Hepatocyte (in vitro differentiated cells): ENCODE results near the gene KIRREL3. TPM values are rescaled to one million over a fixed set of nuclear protein-coding genes. Genes with fewer than 3 reads are reported as not detected.

Experiments
- DNase-seq: peaks from one replicate; pipeline ENCODE4 v3.0.0-alpha.2; 2016; ENCODE audit warnings: low spot score
- H2AFZ ChIP-seq: fragments of 200-600 bp; sonication (generic); 2 replicates; pipeline ENCODE4 v1.6.0; 2016; ENCODE audit warnings: antibody characterized with exemption, mild to moderate bottlenecking
- H3K27ac ChIP-seq: fragments of 200-600 bp; sonication (generic); 2 replicates; pipeline ENCODE4 v1.5.1; 2016; ENCODE audit warnings: mild to moderate bottlenecking
- H3K27me3 ChIP-seq: fragments of 200-600 bp; sonication (generic); 2 replicates; pipeline ENCODE4 v1.6.1; 2016
- H3K36me3 ChIP-seq: fragments of 200-600 bp; sonication (generic); replicated peaks from 2 replicates; pipeline ENCODE4 v1.5.1; 2016; ENCODE audit warnings: low read depth; ENCODE audit not compliant: insufficient read depth
- H3K4me1 ChIP-seq: fragments of 200-600 bp; sonication (generic); 2 replicates; pipeline ENCODE4 v1.5.1; 2016; ENCODE audit warnings: mild to moderate bottlenecking, moderate library complexity; ENCODE audit not compliant: insufficient read depth
- H3K4me2 ChIP-seq: fragments of 200-600 bp; sonication (generic); 2 replicates; pipeline ENCODE4 v1.6.0; 2016
- H3K4me3 ChIP-seq: fragments of 200-600 bp; sonication (generic); 2 replicates; pipeline ENCODE4 v1.5.1; 2016; ENCODE audit warnings: mild to moderate bottlenecking
- H3K79me2 ChIP-seq: fragments of 200-600 bp; sonication (generic); 2 replicates; pipeline ENCODE4 v1.6.0; 2017; ENCODE audit warnings: mild to moderate bottlenecking
- H3K9me2 ChIP-seq: fragments of 200-600 bp; sonication (generic); replicated peaks from 2 replicates; pipeline ENCODE4 v1.6.0; 2017; ENCODE audit warnings: mild to moderate bottlenecking; ENCODE audit not compliant: insufficient read depth
- H3K9me3 ChIP-seq: fragments of 200-600 bp; sonication (generic); 2 replicates; pipeline ENCODE4 v1.5.1; 2016; ENCODE audit warnings: low read depth, mild to moderate bottlenecking
- H4K20me1 ChIP-seq: fragments of 200-600 bp; sonication (generic); 2 replicates; pipeline ENCODE4 v1.6.0; 2016; ENCODE audit warnings: mild to moderate bottlenecking; ENCODE audit not compliant: insufficient read depth, poor library complexity, severe bottlenecking
- CTCF ChIP-seq: fragments of 200-600 bp; sonication (generic); IDR thresholded peaks from 2 replicates; pipeline ENCODE4 v1.5.1; 2016; ENCODE audit warnings: antibody characterized with exemption, mild to moderate bottlenecking; ENCODE audit not compliant: poor library complexity
- EZH2 ChIP-seq: fragments of 200-600 bp; sonication (generic); IDR thresholded peaks from 2 replicates; pipeline ENCODE4 v1.6.1; 2016; ENCODE audit warnings: antibody characterized with exemption, mild to moderate bottlenecking, borderline replicate concordance
- EZH2phosphoT487 ChIP-seq: fragments of 200-600 bp; sonication (generic); IDR thresholded peaks from one replicate; pipeline ENCODE4 v1.6.1; 2018; ENCODE audit warnings: antibody characterized with exemption, mild to moderate bottlenecking, low read depth, moderate library complexity; ENCODE audit not compliant: unreplicated experiment, severe bottlenecking
- WGBS: methylation state at CpG from one replicate; pipeline ENCODE4 v1.1.6; 2016; ENCODE audit warnings: low lambda C conversion rate; ENCODE audit errors: missing lambda C conversion rate; 5-methylcytosine and 5-hydroxymethylcytosine counted together
- polyA plus RNA-seq: library from polyadenylated mRNA; unstranded; fragments of >200 nt; fragmentation: Nextera tagmentation; extraction: Ambion mirVana; gene quantifications from 2 replicates; pipeline ENCODE4 v1.2.1, GENCODE V29; 2016
- total RNA-seq: library from RNA; depleted of rRNA; stranded (reverse); fragments of >200 nt; gene quantifications from 2 replicates; pipeline ENCODE4 v1.2.3, GENCODE V29; 2014

The KIRREL3 gene
- total and polyA plus RNA-seq, 2 experiments from 2014 or later: 0.33 to 0.86 TPM

GRCh38 chr11:126999366-126999765 is 1.2 kb downstream of the KIRREL3 start:
- Histone ChIP-seq H3K79me2 (no peaks in the 10 kb centered on the region), H3K36me3 (no peaks in the 10 kb centered on the region), H3K9me3 (no peaks in the 10 kb centered on the region), H3K4me1 (peaks cover 7% of the 10 kb centered on the region), H3K4me3 (no peak overlapping the region), H2AFZ (no peak overlapping the region), H3K27me3 (peaks cover 98% of the 10 kb centered on the region), H3K27ac (no peak overlapping the region), H3K9me2 (no peaks in the 10 kb centered on the region), H4K20me1 (no peaks in the 10 kb centered on the region), H3K4me2 (no peak overlapping the region)
- no peak for DNase-seq
- no peak for TF ChIP-seq EZH2
- no peak for TF ChIP-seq CTCF
- TF ChIP-seq EZH2phosphoT487: no peak
- 74% methylated on average over 5 of the region's 5 CpGs for WGBS

DNA sequence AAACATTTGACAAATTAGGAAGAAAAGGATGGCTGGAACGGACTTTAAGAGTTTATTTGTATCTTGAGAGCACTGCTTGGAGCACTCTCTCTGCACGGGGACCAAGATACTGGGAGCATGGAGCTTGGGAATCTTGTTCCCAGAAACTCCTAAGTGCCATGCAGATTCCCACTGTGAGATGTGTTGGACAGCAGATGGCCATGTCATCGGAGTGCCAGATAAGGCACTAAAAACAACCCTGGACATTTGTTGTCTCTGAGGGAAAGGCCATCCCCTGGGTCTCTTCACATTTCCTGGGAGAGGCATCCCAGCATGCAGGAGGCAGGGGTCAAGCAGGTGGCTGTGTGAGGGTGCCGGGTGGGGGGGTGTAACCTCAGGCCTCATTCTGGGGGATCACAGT is 2.9 kb downstream of the KIRREL3 start:
- no peaks in the 10 kb centered on the region for H3K36me3 ChIP-seq
- H2AFZ ChIP-seq: no peak overlapping the region
- H4K20me1 ChIP-seq: no peaks in the 10 kb centered on the region
- H3K27ac ChIP-seq: no peak overlapping the region
- H3K79me2 ChIP-seq: no peaks in the 10 kb centered on the region
- 90% methylated on average over 4 of the region's 4 CpGs for WGBS
- no peaks in the 10 kb centered on the region for H3K4me1 ChIP-seq
- H3K4me3 ChIP-seq: no peak overlapping the region
- no peaks in the 10 kb centered on the region for H3K9me2 ChIP-seq
- TF ChIP-seq EZH2 (no peak), CTCF (no peak), EZH2phosphoT487 (no peak)
- DNase-seq: no peak
- peaks cover 94% of the 10 kb centered on the region for H3K27me3 ChIP-seq
- no peaks in the 10 kb centered on the region for H3K9me3 ChIP-seq
- H3K4me2 ChIP-seq: no peak overlapping the region

DNA sequence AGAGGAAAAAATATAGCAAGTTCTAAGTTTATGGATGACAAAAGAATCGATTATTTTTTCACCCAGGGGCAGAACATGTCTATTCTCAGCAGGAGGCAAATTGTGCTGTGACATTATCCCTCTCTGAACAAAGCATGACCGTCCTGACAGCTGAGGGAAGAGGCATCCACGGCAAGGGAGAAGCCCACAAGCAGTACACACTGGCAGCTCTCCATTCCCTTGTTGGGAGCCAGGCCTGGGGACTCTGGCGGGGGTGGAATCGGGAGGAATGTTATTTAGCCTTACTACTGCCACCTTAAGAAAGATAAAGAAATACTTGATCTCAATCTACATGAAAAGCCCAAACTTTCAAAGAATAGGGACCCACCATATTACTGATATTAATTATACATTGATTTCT is 3.4 kb downstream of the KIRREL3 start:
- no peak for DNase-seq
- H3K27me3 ChIP-seq: peaks cover 93% of the 10 kb centered on the region
- H3K9me3 ChIP-seq: no peaks in the 10 kb centered on the region
- no peak overlapping the region for H2AFZ ChIP-seq
- no peaks in the 10 kb centered on the region for H3K79me2 ChIP-seq
- H3K27ac ChIP-seq: no peak overlapping the region
- H4K20me1 ChIP-seq: no peaks in the 10 kb centered on the region
- H3K4me3 ChIP-seq: no peak overlapping the region
- no peak for TF ChIP-seq CTCF
- no peak for TF ChIP-seq EZH2
- no peak for TF ChIP-seq EZH2phosphoT487
- no peaks in the 10 kb centered on the region for H3K36me3 ChIP-seq
- H3K4me1 ChIP-seq: no peaks in the 10 kb centered on the region
- H3K9me2 ChIP-seq: no peaks in the 10 kb centered on the region
- no peak overlapping the region for H3K4me2 ChIP-seq
- WGBS: 57% methylated on average over 5 of the region's 5 CpGs

- H3K79me2 ChIP-seq: no peaks in the 10 kb centered on the region
- H3K4me2 ChIP-seq: no peak overlapping the region
- no peak for DNase-seq
- WGBS: 84% methylated on average over 4 of the region's 4 CpGs
- H3K9me3 ChIP-seq: no peaks in the 10 kb centered on the region
- no peak overlapping the region for H3K27ac ChIP-seq
- no peaks in the 10 kb centered on the region for H4K20me1 ChIP-seq
- peaks cover 93% of the 10 kb centered on the region for H3K27me3 ChIP-seq
- TF ChIP-seq EZH2phosphoT487 (no peak), CTCF (no peak), EZH2 (no peak)
- H2AFZ ChIP-seq: no peak overlapping the region
- no peaks in the 10 kb centered on the region for H3K36me3 ChIP-seq
- no peaks in the 10 kb centered on the region for H3K9me2 ChIP-seq
- no peaks in the 10 kb centered on the region for H3K4me1 ChIP-seq
- no peak overlapping the region for H3K4me3 ChIP-seq
Observed at GRCh38 chr11:126996036-126996804, 4.3 kb downstream of the KIRREL3 start.
